HG02588 (cell line): Measurements from ENCODE around the gene EIF4A3.
"Not testable (repeated sequence)": the region's sequence is repeated elsewhere in the genome, so short reads cannot be mapped to it uniquely, and the experiment has no call there.

Experiments
- ATAC-seq: cut with Tn5 transposase; IDR thresholded peaks from one replicate; pipeline ENCODE4 v1.9.1; 2021; ENCODE audit warnings: mild to moderate bottlenecking, moderate library complexity; ENCODE audit not compliant: unreplicated experiment

The EIF4A3 gene

GRCh38 chr17:80173126-80173525, 26.2 kb upstream of the EIF4A3 start:
- no peak for ATAC-seq

GRCh38 chr17:80171681-80172080, 24.8 kb upstream of the EIF4A3 start:
- no peak for ATAC-seq

GRCh38 chr17:80169784-80170500, 23.0 kb upstream of the EIF4A3 start, which contains the start of gene CARD14:
TSS of gene CARD14 (plus strand) at chr17:80170030. CDS start at chr17:80181439, 11,409 bp downstream.
- ATAC-seq, result no peak

GRCh38 chr17:80169107-80169506, 22.2 kb upstream of the EIF4A3 start:
- no peak for ATAC-seq

- no peak for ATAC-seq
Measured at GRCh38 chr17:80168371-80168770, 21.4 kb upstream of the EIF4A3 start.

- no peak for ATAC-seq
Measured at GRCh38 chr17:80166446-80166845, 19.5 kb upstream of the EIF4A3 start.

- ATAC-seq, result no peak
Measured at GRCh38 chr17:80164185-80164584, 17.3 kb upstream of the EIF4A3 start.

GRCh38 chr17:80163336-80163735, 16.4 kb upstream of the EIF4A3 start:
- ATAC-seq, result no peak

- ATAC-seq, result no peak
Measured at GRCh38 chr17:80160536-80160935, 13.6 kb upstream of the EIF4A3 start.

GRCh38 chr17:80158846-80159245, 11.9 kb upstream of the EIF4A3 start:
- ATAC-seq, result no peak

- ATAC-seq, result not testable (repeated sequence)
Measured at GRCh38 chr17:80155600-80155999, 8.7 kb upstream of the EIF4A3 start.

GRCh38 chr17:80154166-80154565, 7.2 kb upstream of the EIF4A3 start:
- ATAC-seq, result no peak

- peak; percentile 54 for ATAC-seq
Measured at GRCh38 chr17:80153004-80153403, 6.1 kb upstream of the EIF4A3 start.

GRCh38 chr17:80152081-80152702, 5.3 kb upstream of the EIF4A3 start:
- ATAC-seq, result no peak

- ATAC-seq, result no peak
Measured at GRCh38 chr17:80151333-80151732, 4.4 kb upstream of the EIF4A3 start.

- peak; percentile 19 for ATAC-seq
Measured at GRCh38 chr17:80146121-80147034, 550 bp downstream of the EIF4A3 start.

GRCh38 chr17:80145076-80146075, 1.6 kb downstream of the EIF4A3 start:
- ATAC-seq, result no peak

GRCh38 chr17:80142929-80143328, 4.0 kb downstream of the EIF4A3 start:
- ATAC-seq, result no peak

- ATAC-seq, result no peak
Measured at GRCh38 chr17:80141463-80142165, 5.3 kb downstream of the EIF4A3 start.
